Measurements from ENCODE around the gene PXT1.

DNA sequence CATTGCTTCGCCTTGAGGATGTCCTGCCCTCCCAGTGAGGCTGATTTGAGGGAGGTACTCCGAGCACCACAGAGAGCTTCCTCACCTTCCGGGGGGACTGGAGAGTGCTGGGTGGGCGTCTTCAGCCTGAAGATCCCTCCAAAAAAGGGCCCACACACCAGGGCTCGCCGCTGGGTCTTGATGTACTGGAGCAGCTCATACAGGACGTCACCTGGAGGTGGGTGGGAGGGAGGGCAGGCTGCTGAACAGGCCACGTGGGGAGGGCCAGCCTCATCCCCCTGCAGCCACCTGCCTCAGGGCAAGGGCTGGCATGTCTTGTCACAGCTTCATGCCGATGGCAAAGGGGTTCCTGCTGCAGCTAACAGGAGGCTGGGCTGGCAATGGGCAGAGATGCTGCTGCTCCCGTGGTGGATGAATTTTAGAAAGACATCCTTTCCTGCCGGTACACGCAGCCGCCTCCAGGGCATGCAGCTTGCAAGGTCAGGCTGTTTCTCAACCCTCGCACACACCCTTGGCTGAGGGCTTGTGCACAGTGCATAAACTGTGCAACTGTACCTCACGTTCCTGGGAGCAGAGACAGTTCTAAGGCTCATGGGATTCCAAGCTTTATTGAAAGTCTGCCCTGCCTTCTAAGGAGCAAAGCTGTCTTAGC, 69.2 kb downstream of the PXT1 start:
- no peak for TF ChIP-seq POLR2A (IDR thresholded peaks at IDR 0.05)
- TF ChIP-seq, protein P1, sequence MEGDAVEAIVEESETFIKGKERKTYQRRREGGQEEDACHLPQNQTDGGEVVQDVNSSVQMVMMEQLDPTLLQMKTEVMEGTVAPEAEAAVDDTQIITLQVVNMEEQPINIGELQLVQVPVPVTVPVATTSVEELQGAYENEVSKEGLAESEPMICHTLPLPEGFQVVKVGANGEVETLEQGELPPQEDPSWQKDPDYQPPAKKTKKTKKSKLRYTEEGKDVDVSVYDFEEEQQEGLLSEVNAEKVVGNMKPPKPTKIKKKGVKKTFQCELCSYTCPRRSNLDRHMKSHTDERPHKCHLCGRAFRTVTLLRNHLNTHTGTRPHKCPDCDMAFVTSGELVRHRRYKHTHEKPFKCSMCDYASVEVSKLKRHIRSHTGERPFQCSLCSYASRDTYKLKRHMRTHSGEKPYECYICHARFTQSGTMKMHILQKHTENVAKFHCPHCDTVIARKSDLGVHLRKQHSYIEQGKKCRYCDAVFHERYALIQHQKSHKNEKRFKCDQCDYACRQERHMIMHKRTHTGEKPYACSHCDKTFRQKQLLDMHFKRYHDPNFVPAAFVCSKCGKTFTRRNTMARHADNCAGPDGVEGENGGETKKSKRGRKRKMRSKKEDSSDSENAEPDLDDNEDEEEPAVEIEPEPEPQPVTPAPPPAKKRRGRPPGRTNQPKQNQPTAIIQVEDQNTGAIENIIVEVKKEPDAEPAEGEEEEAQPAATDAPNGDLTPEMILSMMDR (IDR thresholded peaks at IDR 0.05): no peak

All from lower leg skin (tissue), 3 donors.